VCaP (cell line): Measurements from ENCODE around the gene GRIA3.
A peak's percentile ranks its signal among the peaks of the same experiment; 100 is the strongest.

Experiments
- H3K27ac ChIP-seq: fragments of 450-650 bp; 2 replicates; pipeline ENCODE4 v1.5.1; 2017
- TF ChIP-seq, protein P1 (sequence below): fragments of 450-650 bp; conservative IDR thresholded peaks from 2 replicates; pipeline ENCODE4 v1.5.1; 2017; ENCODE audit warnings: mild to moderate bottlenecking, moderate library complexity

Gene GRIA3

DNA sequence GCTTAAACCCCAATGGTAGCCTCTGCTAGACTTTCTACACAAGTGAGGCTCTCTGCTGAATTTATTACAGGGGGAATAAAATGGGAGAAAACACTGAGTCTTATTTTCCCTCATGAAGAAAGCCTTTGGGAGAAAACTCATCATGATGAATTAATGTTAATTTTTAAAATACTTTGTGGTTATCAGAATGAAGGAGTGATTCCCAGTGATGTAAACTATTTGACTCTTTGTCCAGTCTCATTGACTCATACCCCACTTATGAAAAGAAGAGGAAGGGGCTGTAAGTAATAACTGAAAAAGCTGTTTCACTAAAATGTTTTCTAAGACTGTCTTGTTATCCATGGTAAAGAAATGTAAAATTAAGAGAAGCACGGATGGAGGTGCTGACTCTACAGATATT, 208.8 kb downstream of the GRIA3 start:
- TF ChIP-seq, protein P1, sequence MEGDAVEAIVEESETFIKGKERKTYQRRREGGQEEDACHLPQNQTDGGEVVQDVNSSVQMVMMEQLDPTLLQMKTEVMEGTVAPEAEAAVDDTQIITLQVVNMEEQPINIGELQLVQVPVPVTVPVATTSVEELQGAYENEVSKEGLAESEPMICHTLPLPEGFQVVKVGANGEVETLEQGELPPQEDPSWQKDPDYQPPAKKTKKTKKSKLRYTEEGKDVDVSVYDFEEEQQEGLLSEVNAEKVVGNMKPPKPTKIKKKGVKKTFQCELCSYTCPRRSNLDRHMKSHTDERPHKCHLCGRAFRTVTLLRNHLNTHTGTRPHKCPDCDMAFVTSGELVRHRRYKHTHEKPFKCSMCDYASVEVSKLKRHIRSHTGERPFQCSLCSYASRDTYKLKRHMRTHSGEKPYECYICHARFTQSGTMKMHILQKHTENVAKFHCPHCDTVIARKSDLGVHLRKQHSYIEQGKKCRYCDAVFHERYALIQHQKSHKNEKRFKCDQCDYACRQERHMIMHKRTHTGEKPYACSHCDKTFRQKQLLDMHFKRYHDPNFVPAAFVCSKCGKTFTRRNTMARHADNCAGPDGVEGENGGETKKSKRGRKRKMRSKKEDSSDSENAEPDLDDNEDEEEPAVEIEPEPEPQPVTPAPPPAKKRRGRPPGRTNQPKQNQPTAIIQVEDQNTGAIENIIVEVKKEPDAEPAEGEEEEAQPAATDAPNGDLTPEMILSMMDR = no peak

DNA sequence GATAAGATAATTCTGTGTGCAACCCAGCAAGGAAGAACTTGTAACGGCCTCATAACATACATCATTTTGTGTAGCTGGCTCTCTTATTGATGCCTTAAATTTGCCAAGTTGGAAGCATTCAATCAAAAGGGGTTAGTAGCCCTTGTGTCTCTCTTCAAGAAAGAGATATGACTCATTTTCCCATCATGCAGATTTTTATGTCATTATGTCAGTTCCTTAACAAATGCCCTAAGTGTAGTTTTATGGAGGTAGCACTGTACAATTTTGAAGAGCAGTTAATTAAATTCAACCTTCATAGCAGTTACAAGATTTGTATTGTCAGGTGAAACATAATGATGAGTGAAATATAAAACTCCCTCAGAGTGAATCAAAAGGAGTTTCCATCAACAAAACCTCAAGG, 215.6 kb downstream of the GRIA3 start:
- TF ChIP-seq, protein P1 = no peak
- H3K27ac ChIP-seq = no peak overlapping the region

More for the DNA sequence above, 208.8 kb downstream of the GRIA3 start:
- no peak overlapping the region for H3K27ac ChIP-seq

DNA sequence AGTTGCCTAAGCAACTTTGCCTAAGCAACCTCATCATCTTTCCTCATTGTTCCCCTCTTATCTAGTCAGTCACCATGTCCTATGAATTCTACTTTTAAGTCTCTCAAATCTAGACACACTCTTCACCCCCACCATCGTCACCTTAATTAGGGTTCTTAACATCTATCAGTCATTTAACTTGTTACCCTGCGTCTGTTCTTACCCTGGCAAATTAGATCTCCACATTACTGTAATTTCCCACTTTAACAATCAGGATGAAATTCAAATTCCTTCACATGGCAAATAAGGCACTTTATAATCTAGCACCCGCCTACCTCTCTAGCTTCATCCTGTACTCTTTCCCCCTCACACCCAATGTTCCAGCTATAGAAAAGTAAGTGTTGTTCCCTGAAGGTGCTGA, 221.2 kb downstream of the GRIA3 start:
- H3K27ac ChIP-seq = no peak overlapping the region
- TF ChIP-seq, protein P1 = no peak

DNA sequence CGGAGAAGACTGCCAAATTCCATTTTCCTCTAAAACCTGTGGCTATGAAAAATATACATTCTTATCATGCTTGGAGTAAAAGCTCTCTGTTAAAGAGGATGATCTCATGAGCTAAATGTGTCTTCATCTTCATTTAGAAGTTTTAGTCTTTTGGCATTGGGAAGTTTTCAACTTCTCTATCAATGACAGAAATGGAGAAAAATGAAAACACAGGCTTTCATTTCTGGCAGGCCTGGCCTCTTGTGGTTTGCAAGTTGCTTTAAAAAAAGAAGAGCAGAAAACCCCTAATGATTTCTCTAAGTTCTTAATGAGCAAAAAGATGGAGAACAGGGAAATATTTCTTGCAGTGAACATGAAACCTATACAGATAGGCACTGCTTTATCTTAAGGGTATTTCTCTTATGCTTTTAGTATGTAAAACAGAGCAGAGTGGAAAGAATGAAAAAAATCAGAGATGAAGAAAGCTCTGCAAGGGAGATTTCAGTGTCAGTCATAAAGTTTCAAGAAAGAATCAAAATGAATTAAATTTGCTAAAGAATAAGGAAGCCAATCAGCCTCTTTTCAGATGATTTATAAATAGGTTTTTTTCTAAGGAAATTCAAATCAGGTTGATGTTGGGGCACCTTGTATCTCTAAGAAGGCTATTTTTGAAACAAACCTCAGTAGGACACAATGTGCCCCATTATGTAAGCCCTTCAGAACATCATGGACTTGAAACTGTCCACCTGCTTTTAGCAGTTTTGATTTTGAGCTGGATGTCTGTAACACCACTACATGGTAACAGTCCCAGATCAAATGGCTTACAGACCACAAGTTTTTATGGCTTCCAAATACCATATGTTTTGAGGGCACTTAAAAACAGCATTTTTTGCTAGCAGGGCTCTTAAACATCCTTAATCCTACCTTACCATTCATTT, 225.0 kb downstream of the GRIA3 start:
- TF ChIP-seq, protein P1 = no peak
- no peak overlapping the region for H3K27ac ChIP-seq

DNA sequence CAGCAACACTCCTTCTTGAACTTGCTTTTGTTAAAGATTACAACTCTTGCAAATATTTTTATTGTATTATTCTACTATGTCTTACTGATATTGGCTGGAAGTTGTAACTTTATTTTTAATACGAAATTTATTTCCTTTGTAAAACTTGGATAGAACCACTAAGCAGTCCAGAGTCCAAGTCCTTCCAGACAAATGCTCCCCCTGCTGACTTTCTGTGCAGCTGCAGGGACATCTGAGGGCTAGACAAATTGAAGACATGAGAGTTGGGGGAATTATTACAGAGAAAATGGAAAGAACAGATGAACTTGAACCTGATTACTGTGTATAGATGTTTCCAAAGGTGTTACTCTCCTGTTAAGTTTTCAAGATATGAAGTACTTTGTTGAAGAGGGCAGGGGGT, 238.8 kb downstream of the GRIA3 start:
- H3K27ac ChIP-seq = no peak overlapping the region
- TF ChIP-seq, protein P1 = peak; percentile 68

DNA sequence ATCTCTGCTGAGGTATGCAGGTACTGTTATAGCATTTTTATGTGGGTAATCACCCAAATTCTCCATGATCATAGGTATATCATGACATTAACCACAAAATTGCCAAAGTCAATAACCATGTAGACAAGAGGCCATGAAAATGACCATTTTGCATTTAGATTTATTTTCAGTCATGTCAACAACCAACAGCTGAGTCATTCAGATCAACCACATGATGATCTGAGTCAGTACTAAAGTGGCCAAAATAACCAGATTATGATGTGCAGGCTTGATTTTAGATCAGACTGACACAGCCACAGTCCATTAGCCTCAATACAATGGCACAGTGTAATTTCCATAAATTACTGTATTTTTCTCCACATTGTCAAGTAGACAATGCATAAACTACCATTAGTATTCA, 240.5 kb downstream of the GRIA3 start:
- H3K27ac ChIP-seq = no peak overlapping the region

DNA sequence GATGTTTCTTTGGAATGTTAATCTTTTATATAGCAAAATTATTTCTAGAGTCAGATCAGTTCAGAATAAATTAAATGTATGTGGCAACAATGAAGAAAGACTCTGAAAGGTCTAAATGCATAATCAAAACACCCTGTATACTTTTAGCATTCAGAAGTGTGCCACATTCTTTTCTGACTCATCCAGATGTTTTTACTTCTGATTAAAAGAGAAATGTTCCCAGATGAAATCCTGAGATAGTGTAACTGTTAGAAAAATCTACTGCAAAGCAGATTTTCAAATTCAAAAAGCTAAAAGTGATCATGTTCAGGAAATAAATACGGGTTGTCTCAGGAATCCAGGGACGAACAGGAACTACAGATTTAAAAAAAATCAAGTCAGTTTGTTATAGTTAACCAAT, 241.4 kb downstream of the GRIA3 start:
- no peak overlapping the region for H3K27ac ChIP-seq
- TF ChIP-seq, protein P1 = no peak

More for the DNA sequence above, 240.5 kb downstream of the GRIA3 start:
- TF ChIP-seq, protein P1 = no peak
